ENCODE measurements around the gene STK26.

Gene STK26

GRCh38 chrX:132107291-132107690, 84.2 kb downstream of the STK26 start:
- no peaks in the 10 kb centered on the region for H3K36me3 ChIP-seq (ENCODE audit: control insufficient read depth, low read length)
- H3K27me3 ChIP-seq (ENCODE audit: control insufficient read depth, low read length) = no peaks in the 10 kb centered on the region
- H3K4me3 ChIP-seq (ENCODE audit: low read length) = no peak overlapping the region
- no peaks in the 10 kb centered on the region for H4K20me1 ChIP-seq (ENCODE audit: control insufficient read depth, insufficient read depth, low read depth, low read length)
- TF ChIP-seq EZH2phosphoT487 (IDR thresholded peaks at IDR 0.05; ENCODE audit: borderline replicate concordance, low read length) = no peak
- H3K27ac ChIP-seq (ENCODE audit: low read depth, low read length) = no peak overlapping the region
- H3K4me2 ChIP-seq (ENCODE audit: low read length) = no peak overlapping the region
- no peaks in the 10 kb centered on the region for H3K79me2 ChIP-seq (ENCODE audit: control insufficient read depth, low read length)
- H3K9me3 ChIP-seq (ENCODE audit: control insufficient read depth, insufficient read depth, low read length) = no peaks in the 10 kb centered on the region
- no peaks in the 10 kb centered on the region for H3F3A ChIP-seq (ENCODE audit: control insufficient read depth, insufficient read depth)
- no peaks in the 10 kb centered on the region for H3K4me1 ChIP-seq (ENCODE audit: control insufficient read depth, low read length)
- no peaks in the 10 kb centered on the region for H3K9me2 ChIP-seq (replicated peaks; ENCODE audit: control insufficient read depth, low read length)

DNA sequence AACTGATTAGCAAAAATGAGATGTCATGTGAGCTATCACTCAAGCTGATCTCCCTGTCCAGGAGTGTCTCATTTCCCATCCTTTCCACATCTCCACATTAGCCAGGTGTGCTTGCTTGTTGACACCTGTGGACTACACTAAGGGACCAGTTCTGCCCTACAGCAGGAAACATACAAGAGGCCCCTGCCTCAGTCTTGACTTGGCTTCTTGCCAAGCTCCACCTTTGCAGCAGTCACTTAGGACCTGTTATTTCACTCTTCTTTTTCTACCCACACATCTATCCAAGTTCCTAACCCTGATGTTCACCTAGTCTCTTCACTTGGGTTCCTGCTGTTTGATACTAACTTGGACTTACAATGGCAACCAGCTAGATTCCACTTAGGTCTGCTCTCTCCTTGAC, 91.5 kb downstream of the STK26 start:
- Histone ChIP-seq H3K9me3 (ENCODE audit: control insufficient read depth, insufficient read depth, low read length) (no peaks in the 10 kb centered on the region), H3K4me3 (ENCODE audit: low read length) (no peak overlapping the region), H3K79me2 (ENCODE audit: control insufficient read depth, low read length) (no peaks in the 10 kb centered on the region), H3K9me2 (replicated peaks; ENCODE audit: control insufficient read depth, low read length) (no peaks in the 10 kb centered on the region), H3K27ac (ENCODE audit: low read depth, low read length) (no peak overlapping the region), H3K4me1 (ENCODE audit: control insufficient read depth, low read length) (no peaks in the 10 kb centered on the region), H3K27me3 (ENCODE audit: control insufficient read depth, low read length) (no peaks in the 10 kb centered on the region), H3F3A (ENCODE audit: control insufficient read depth, insufficient read depth) (no peaks in the 10 kb centered on the region), H3K4me2 (ENCODE audit: low read length) (no peak overlapping the region), H3K36me3 (ENCODE audit: control insufficient read depth, low read length) (no peaks in the 10 kb centered on the region), H4K20me1 (ENCODE audit: control insufficient read depth, insufficient read depth, low read depth, low read length) (no peaks in the 10 kb centered on the region)
- TF ChIP-seq, protein P1, sequence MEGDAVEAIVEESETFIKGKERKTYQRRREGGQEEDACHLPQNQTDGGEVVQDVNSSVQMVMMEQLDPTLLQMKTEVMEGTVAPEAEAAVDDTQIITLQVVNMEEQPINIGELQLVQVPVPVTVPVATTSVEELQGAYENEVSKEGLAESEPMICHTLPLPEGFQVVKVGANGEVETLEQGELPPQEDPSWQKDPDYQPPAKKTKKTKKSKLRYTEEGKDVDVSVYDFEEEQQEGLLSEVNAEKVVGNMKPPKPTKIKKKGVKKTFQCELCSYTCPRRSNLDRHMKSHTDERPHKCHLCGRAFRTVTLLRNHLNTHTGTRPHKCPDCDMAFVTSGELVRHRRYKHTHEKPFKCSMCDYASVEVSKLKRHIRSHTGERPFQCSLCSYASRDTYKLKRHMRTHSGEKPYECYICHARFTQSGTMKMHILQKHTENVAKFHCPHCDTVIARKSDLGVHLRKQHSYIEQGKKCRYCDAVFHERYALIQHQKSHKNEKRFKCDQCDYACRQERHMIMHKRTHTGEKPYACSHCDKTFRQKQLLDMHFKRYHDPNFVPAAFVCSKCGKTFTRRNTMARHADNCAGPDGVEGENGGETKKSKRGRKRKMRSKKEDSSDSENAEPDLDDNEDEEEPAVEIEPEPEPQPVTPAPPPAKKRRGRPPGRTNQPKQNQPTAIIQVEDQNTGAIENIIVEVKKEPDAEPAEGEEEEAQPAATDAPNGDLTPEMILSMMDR (IDR thresholded peaks at IDR 0.05; ENCODE audit: low read depth, low read length, poor library complexity, severe bottlenecking) = no peak
- no peak for TF ChIP-seq EZH2phosphoT487 (IDR thresholded peaks at IDR 0.05; ENCODE audit: borderline replicate concordance, low read length)

DNA sequence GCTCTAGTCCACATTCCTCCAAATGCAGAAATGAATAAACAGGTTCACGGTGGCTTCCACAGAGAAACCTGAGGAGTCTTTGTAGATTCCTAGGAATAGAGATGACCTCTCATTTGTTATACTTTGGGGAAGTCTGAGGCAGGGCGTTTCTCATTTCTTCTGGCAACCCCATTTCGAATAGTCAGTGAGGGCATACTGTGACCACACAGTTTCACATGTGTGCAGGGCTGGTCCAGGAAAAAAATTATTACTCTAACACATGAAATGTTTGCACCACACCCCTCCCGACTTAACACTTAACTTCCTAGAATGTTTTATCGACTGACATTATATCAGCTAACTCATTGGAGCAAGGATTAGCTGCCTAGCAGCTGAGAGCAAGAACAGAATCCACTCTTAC, 92.7 kb downstream of the STK26 start:
- H3K79me2 ChIP-seq (ENCODE audit: control insufficient read depth, low read length) = no peaks in the 10 kb centered on the region

DNA sequence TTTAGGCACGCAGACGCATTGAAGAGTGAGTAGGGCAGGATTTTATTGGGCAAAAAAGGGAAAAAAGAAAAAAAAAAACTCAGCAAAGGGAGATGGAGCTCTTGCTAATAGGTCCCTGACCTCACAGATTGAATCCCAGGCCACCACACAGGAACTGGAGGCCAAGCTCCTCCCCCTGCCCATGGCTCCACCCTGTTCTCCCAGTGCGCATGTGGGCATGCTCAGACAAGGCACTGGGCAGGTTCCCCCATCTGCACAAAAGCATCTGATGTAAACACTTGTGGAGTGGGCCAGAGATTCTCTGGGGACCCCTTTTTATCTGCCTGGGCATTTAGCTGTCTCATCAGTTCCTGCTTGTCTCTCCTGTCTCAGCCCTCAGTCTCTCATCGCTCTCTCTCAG, 95.3 kb downstream of the STK26 start:
- H3K27ac ChIP-seq (ENCODE audit: low read depth, low read length) = no peak overlapping the region

More for the DNA sequence above, 92.7 kb downstream of the STK26 start:
- H3K27me3 ChIP-seq (ENCODE audit: control insufficient read depth, low read length) = no peaks in the 10 kb centered on the region
- H3K4me1 ChIP-seq (ENCODE audit: control insufficient read depth, low read length) = no peaks in the 10 kb centered on the region
- no peaks in the 10 kb centered on the region for H4K20me1 ChIP-seq (ENCODE audit: control insufficient read depth, insufficient read depth, low read depth, low read length)
- no peak overlapping the region for H3K27ac ChIP-seq (ENCODE audit: low read depth, low read length)
- H3K9me3 ChIP-seq (ENCODE audit: control insufficient read depth, insufficient read depth, low read length) = no peaks in the 10 kb centered on the region
- TF ChIP-seq EZH2phosphoT487 (IDR thresholded peaks at IDR 0.05; ENCODE audit: borderline replicate concordance, low read length) = no peak
- TF ChIP-seq, protein P1 (IDR thresholded peaks at IDR 0.05; ENCODE audit: low read depth, low read length, poor library complexity, severe bottlenecking) = no peak
- no peaks in the 10 kb centered on the region for H3K36me3 ChIP-seq (ENCODE audit: control insufficient read depth, low read length)
- H3F3A ChIP-seq (ENCODE audit: control insufficient read depth, insufficient read depth) = no peaks in the 10 kb centered on the region
- no peaks in the 10 kb centered on the region for H3K9me2 ChIP-seq (replicated peaks; ENCODE audit: control insufficient read depth, low read length)
- no peak overlapping the region for H3K4me3 ChIP-seq (ENCODE audit: low read length)
- H3K4me2 ChIP-seq (ENCODE audit: low read length) = no peak overlapping the region

More for the DNA sequence above, 95.3 kb downstream of the STK26 start:
- no peak overlapping the region for H3K4me2 ChIP-seq (ENCODE audit: low read length)
- no peaks in the 10 kb centered on the region for H3K27me3 ChIP-seq (ENCODE audit: control insufficient read depth, low read length)
- no peaks in the 10 kb centered on the region for H3K4me1 ChIP-seq (ENCODE audit: control insufficient read depth, low read length)
- TF ChIP-seq, protein P1 (IDR thresholded peaks at IDR 0.05; ENCODE audit: low read depth, low read length, poor library complexity, severe bottlenecking) = no peak
- TF ChIP-seq EZH2phosphoT487 (IDR thresholded peaks at IDR 0.05; ENCODE audit: borderline replicate concordance, low read length) = no peak
- no peaks in the 10 kb centered on the region for H3K36me3 ChIP-seq (ENCODE audit: control insufficient read depth, low read length)
- H3F3A ChIP-seq (ENCODE audit: control insufficient read depth, insufficient read depth) = no peaks in the 10 kb centered on the region
- no peaks in the 10 kb centered on the region for H3K79me2 ChIP-seq (ENCODE audit: control insufficient read depth, low read length)
- no peaks in the 10 kb centered on the region for H3K9me2 ChIP-seq (replicated peaks; ENCODE audit: control insufficient read depth, low read length)
- no peak overlapping the region for H3K4me3 ChIP-seq (ENCODE audit: low read length)
- H3K9me3 ChIP-seq (ENCODE audit: control insufficient read depth, insufficient read depth, low read length) = no peaks in the 10 kb centered on the region
- no peaks in the 10 kb centered on the region for H4K20me1 ChIP-seq (ENCODE audit: control insufficient read depth, insufficient read depth, low read depth, low read length)
